Stimulated activated CD4-positive, alpha-beta T cell treated with anti-CD3 and anti-CD28 coated beads, Interleukin-12 subunit alpha, Interleukin-12 subunit beta, amount 100 ng/mL, for 4 hours (primary cell): ENCODE data around the gene CLK1.
"Not testable (repeated sequence)": the region's sequence is repeated elsewhere in the genome, so short reads cannot be mapped to it uniquely, and the experiment has no call there.

ENCODE experiments used
- DNase-seq: peaks from one replicate; pipeline ENCODE4 v3.0.0-alpha.2; 2020

CLK1 gene

GRCh38 chr2:200864176-200865034 is at the start of gene CLK1:
CLK1 (minus strand) TSS chr2:200864658; CDS start chr2:200861862, 2,796 bp downstream.
- peak; percentile 96 for DNase-seq

GRCh38 chr2:200913654-200914053 is 49.2 kb upstream of the CLK1 start:
- DNase-seq: no peak

GRCh38 chr2:200909958-200910357 is 45.5 kb upstream of the CLK1 start:
- no peak for DNase-seq

- peak; percentile 44 for DNase-seq
These were observed 41.3 kb upstream of the CLK1 start for GRCh38 chr2:200905618-200906296.

- peak; percentile 41 for DNase-seq
These were observed 37.1 kb upstream of the CLK1 start for GRCh38 chr2:200901459-200902072.

GRCh38 chr2:200899482-200899881 is 35.0 kb upstream of the CLK1 start:
- no peak for DNase-seq

GRCh38 chr2:200888704-200889625 is 24.5 kb upstream of the CLK1 start, which contains the start of the genes NIF3L1 and PPIL3:
NIF3L1 (plus strand) TSS chr2:200889371; CDS start chr2:200891944, 2,573 bp downstream.
PPIL3 (minus strand) TSS chr2:200889077; CDS start chr2:200887615, 1,462 bp downstream.
- peak; percentile 95 for DNase-seq

GRCh38 chr2:200881715-200882249 is 17.3 kb upstream of the CLK1 start:
- DNase-seq: not testable (repeated sequence)

DNA sequence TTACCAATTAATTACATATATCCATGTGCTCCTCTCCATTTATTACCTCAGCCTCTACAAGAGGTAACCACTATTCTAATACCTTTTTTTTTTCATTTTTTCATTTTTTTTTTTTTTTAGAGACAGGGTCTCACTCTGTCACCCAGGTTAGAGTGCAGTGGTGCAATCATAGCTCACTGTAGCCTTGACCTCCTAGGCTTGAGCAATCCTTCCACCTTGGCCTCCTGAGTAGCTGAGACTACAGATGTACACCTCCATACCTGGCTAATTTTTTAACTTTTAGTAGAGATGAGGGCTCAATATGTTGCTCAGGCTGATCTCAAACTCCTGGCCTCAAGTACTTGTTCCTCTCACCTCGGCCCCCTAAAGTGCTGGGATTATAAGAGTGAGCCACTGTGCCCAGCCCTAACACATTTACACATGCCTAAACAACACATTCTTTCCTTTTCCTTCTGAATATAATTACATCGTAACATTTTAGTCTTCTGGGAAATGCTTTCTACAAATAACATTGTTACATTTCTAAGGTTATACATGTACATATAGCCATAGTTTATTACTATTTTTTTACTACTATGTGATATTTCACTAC is 13.9 kb upstream of the CLK1 start:
- no peak for DNase-seq

DNA sequence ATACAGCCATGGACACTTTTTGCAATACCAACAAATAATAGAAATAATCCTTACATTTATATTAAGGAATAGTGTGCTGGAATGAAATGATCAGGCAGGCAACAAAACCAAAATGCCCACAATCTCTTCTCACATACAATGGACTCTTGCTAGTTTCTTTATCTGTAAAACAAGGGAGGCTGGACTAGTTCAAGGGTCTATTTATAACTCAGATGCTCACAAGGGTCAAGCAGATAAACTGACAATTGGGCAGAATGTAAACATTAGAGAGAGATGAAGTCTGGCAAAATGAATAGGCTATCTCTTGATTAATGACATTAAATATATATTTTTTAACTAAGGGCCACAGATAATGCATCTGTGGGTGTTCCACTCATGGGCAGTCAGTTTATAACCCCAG is 13.0 kb upstream of the CLK1 start:
- no peak for DNase-seq

- DNase-seq: no peak
These were observed 9.1 kb upstream of the CLK1 start for GRCh38 chr2:200873560-200873959.

DNA sequence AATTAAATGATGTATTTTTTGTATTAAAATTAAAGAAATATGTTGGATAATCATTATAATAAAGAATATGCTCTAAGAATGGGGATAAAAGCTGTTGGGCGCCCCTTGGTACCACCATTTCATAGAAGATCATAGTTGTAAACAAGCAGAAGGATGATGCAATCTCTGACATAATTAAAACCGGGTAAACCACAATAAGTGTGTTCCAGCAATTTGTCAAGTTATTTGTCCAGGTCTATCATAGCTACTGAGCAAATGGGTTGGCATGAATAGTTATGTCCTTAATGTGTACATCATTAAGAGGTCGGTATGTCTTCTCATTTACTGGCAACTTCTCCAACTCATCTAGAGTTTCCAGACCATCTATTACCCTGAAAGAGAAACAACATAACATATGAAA is 6.7 kb upstream of the CLK1 start:
- DNase-seq: no peak

DNA sequence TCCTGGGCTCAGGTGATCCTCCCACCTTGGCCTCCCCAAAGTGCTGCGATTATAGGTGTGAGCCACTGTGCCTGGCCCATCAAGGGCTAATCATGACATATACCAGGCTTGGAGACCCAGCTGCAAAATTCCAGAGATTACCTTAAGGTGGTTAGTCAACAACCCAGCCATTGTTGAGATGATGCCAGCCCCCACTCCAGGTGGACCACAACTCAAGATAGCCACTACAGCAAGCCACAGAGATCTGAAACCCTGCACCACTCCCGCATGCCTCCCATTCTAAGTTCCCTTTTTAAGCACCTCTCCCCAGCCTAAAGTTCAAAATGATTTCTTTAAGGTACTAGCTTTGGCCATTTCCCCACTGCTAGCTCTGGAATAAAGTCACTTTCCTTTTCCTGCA is 4.6 kb upstream of the CLK1 start:
- no peak for DNase-seq

DNA sequence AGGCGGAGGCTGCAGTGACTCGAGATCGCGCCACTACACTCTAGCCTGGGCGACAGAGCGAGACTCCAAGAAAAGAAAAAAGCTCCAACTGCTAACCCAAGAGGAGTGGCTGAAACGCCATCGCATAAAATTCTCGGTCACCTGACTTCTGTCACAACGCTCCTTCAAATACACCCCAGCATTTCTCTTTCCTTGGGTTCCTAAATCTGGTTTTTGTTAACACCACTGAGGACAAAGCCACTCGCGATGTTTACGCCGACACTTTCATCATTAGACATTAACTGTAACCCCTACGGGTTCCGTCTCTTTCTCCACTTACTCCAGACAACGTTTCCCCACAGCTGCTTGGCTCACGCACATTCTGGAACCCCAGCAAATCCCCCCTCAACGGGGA is 679 bp downstream of the CLK1 start:
- DNase-seq: no peak

DNA sequence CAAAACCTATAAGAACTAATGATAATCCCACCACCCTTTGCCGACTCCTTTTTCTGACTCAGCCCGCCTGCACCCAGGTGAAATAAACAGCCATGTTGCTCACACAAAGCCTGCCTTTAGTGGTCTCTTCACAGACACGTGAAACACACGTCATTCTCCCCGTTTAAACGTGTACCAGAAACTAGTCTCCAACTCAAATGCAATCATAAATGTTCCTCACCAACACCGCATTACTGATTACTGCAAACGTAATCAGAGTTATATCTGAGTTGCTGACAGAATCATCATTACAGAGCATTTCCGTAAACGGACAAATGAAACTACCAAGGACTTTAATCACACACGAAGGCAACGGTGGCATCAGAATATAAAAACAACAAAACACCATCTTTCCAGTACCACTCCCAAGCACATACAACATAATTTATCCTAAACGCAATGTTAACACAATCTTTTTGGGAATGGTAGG is 1.9 kb downstream of the CLK1 start:
- peak; percentile 34 for DNase-seq

- no peak for DNase-seq
These were observed 2.8 kb downstream of the CLK1 start for GRCh38 chr2:200861617-200862155.

GRCh38 chr2:200860092-200860795 is 4.2 kb downstream of the CLK1 start:
- DNase-seq: no peak

- no peak for DNase-seq
These were observed 7.7 kb downstream of the CLK1 start for GRCh38 chr2:200856806-200857205.

DNA sequence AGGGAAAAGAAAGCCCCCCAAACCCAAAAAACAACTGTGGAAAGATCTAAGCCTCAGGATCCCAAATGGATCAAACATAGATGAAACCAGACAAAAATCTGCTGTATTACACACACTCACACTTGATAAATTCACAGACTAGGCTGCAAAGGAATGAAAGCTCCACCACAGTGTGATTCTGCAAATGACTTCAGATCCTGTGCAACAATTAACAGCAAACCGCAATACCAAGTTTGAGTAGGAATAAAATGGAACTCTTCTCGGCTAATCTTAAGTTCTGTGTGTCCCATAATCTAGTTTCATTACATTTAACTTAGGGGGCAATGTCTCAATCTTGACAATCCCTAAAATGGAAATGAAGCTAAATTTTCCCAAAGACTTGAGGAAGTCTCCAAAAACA is 11.9 kb downstream of the CLK1 start:
- no peak for DNase-seq

DNA sequence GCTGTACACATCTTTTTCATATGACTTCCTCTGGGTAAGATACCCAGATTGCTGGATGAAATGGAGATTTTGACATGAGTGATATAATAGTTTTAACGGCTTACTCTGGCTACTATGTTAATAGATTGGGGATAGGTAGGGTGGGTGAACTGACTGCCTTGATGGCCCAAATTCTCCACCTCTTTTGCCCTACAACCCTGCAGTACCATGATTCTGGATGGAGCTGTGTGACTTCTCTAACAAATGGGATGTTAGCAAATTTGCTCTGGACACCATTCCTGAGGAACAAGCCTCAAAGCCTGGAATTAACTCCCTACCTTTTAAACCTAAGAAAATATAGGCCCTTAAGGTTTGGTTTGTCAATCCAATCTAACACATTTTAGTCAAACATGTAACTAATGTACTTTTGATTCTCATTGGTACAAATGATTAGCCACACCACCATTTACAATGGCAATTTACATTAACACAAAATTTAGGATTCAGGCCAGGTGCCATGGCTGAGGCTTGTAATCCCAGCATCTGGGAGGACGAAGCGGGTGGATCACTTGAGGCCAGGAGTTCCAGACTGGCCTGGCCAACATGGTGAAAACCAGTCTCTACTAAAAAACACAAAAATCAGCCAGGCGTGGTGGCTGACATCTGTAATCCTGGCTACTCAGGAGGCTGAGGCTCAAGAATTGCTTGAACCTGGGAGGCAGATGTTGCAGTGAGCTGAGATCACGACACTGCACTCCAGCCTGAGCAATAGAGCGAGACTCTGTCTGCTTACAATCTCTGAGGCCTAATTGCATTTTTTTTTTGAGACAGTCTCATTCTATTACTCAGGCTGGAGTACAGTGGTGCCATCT is 12.8 kb downstream of the CLK1 start:
- DNase-seq: no peak
